ENCODE data around the gene TJP3.
"Not testable (repeated sequence)": the region's sequence is repeated elsewhere in the genome, so short reads cannot be mapped to it uniquely, and the experiment has no call there.

TJP3 gene

DNA sequence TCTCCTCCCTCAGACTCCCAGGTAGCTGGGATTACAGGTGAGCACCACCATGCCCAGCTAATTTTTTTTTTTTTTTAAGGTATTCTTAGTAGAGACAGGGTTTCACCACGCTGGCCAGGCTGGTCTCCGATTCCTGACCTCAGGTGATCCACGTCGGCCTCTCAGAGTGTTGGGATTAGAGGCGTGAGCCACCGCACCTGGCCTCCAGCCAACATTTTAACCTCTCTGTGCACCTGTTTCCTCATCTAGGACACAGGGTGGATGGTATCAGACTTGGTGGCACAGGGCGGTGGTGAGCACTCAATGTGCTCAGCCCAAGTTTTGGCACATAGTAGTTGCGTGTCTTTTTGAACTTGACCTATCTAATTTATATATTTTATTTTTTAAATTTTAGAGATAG lies 40.8 kb downstream of the TJP3 start:
- H3K4me3 ChIP-seq (ENCODE audit: low read length), result no peak overlapping the region
- no peak for TF ChIP-seq ZNF274 (IDR thresholded peaks at IDR 0.05; ENCODE audit: low read depth, low read length)

GRCh38 chr19:3750211-3750610 lies 42.0 kb downstream of the TJP3 start:
- TF ChIP-seq ZNF274 (IDR thresholded peaks at IDR 0.05; ENCODE audit: low read depth, low read length), result no peak
- H3K4me3 ChIP-seq (ENCODE audit: low read length), result no peak overlapping the region

GRCh38 chr19:3751236-3751635 lies 43.1 kb downstream of the TJP3 start:
- H3K4me3 ChIP-seq (ENCODE audit: low read length), result no peak overlapping the region
- TF ChIP-seq ZNF274 (IDR thresholded peaks at IDR 0.05; ENCODE audit: low read depth, low read length), result no peak

DNA sequence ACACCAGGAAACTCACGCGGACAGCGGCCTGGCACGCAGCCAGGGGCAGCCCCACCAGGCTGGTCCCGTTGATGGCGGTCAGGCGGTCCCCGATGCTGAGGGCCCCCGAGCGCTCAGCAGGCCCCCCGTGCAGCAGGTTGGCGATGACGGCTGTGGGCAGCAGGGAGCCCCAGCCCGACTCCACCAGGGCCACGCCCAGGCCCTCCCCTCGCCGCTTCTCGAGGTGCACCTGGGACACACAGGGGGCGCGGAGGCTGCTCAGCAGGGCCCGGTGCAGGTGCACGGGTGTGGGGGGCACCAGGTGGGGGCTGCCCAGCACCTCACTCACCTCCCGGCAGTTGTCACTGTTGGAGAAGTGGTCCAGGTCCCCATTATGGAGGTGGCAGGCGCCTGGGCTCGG lies 44.3 kb downstream of the TJP3 start:
- TF ChIP-seq ZNF274 (IDR thresholded peaks at IDR 0.05; ENCODE audit: low read depth, low read length), result no peak
- no peak overlapping the region for H3K4me3 ChIP-seq (ENCODE audit: low read length)

DNA sequence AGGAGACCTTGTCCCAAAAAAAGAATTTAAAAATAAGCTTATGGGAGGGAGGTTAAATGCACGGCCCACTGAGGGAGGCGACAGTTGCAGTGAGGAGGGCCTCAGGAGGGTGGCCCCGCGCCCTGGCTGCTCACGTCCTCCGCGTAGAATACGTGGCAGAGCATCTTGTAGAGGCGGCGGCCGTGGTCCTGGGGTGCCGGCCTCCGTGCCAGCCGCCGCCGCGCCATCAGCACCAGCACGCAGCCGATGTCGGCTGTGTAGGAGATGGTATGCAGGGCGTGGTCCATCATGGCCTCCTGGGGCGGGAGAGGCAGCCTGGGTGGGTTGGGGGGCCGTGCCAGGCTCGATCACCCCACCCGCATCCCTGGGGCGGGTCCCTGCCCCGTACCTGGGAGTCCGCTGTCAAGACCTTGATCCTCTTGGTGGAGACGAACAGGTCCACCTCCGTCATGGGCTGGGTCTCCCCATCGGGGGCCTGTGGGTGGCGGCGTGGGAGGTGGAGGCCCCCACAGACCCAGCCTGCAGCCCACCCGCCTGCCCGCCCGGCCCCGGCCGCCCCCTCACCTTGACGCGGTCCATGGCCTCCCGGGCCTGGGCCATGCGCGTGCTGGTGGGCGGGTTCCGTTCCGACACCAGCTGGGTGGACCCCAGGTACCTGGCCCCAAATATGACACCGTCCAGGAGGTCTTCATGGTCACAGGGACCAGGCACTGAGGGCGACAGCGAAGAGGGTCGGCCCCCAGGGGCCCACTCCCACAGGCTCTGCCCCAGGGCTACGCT lies 45.6 kb downstream of the TJP3 start:
- H3K4me3 ChIP-seq (ENCODE audit: low read length), result no peak overlapping the region
- TF ChIP-seq ZNF274 (IDR thresholded peaks at IDR 0.05; ENCODE audit: low read depth, low read length), result no peak

- not testable (repeated sequence) for H3K4me3 ChIP-seq (ENCODE audit: low read length)
These were observed 49.5 kb downstream of the TJP3 start for GRCh38 chr19:3757705-3758104.

DNA sequence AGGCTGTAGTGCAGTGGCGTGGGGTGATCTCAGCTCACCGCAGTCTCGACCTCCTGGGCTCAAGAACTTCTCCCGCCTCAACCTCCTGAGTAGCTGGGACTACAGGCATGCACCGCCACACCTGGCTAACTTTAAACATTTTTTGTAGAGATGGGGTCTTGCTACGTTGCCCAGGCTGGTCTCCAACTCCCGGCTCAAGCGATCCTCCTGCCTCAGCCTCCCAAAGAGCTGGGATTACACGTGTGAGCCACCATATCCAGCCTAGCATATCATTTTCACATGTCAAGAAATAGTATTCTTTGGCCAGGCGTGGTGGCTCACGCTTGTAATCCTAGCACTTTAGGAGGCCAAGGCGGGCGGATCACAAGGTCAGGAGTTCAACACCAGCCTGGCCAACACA lies 50.1 kb downstream of the TJP3 start:
- H3K4me3 ChIP-seq (ENCODE audit: low read length), result not testable (repeated sequence)

- H3K4me3 ChIP-seq (ENCODE audit: low read length), result no peak overlapping the region
- no peak for TF ChIP-seq ZNF274 (IDR thresholded peaks at IDR 0.05; ENCODE audit: low read depth, low read length)
These were observed 51.5 kb downstream of the TJP3 start for GRCh38 chr19:3759482-3760254.

- TF ChIP-seq ZNF274 (IDR thresholded peaks at IDR 0.05; ENCODE audit: low read depth, low read length), result no peak
- H3K4me3 ChIP-seq (ENCODE audit: low read length), result peak overlapping the region; percentile 96
These were observed 52.7 kb downstream of the TJP3 start for GRCh38 chr19:3760871-3761361.

- H3K4me3 ChIP-seq (ENCODE audit: low read length), result peak within 1 kb of the TSS; percentile 96
- no peak for TF ChIP-seq ZNF274 (IDR thresholded peaks at IDR 0.05; ENCODE audit: low read depth, low read length)
These were observed 53.4 kb downstream of the TJP3 start, which contains the start of gene APBA3 for GRCh38 chr19:3761382-3762129. Gene APBA3 (minus strand): TSS chr19:3761692. CDS start chr19:3760264, 1,428 bp downstream.

DNA sequence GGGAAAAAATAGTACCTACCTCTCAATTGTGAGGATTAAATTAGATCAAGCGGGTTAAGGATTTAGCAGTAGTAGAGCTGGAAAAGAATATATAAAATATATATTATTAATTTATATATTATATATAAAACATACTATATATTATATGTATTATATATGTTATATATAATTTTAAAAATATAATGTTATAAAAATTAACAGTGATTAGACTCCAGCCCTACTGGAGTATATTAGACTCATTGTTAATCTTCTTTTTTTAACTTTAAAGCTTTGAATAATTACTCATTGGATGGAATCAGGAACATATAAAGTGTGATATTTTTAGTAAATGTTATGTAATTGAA lies 53.9 kb downstream of the TJP3 start:
- H3K4me3 ChIP-seq (ENCODE audit: low read length), result no peak overlapping the region; the same call in 1 of the 2 replicates
- TF ChIP-seq ZNF274 (IDR thresholded peaks at IDR 0.05; ENCODE audit: low read depth, low read length), result no peak

GRCh38 chr19:3762501-3763459 lies 54.6 kb downstream of the TJP3 start, which contains the start of gene MRPL54:
Gene MRPL54 (plus strand): TSS chr19:3762682. CDS start chr19:3762701, 19 bp downstream.
- no peak for TF ChIP-seq ZNF274 (IDR thresholded peaks at IDR 0.05; ENCODE audit: low read depth, low read length)
- H3K4me3 ChIP-seq (ENCODE audit: low read length), result peak within 1 kb of the TSS; percentile 96

DNA sequence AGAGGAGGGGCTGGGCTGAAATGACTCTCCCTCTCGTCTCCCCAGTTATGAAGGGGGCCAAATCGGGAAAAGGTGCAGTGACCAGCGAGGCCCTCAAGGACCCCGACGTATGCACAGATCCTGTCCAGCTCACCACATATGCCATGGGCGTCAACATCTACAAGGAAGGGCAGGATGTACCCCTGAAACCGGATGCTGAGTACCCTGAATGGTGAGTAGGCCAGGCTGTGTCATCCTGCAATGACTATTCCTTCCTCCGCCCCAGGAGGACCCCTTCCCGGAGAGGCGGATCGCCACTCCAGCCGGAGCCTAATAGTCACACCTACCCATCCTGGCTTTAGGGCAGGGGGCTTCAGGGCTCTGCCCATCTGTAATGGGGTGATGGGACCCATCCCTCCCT lies 56.9 kb downstream of the TJP3 start:
- no peak for TF ChIP-seq ZNF274 (IDR thresholded peaks at IDR 0.05; ENCODE audit: low read depth, low read length)
- H3K4me3 ChIP-seq (ENCODE audit: low read length), result no peak overlapping the region

- H3K4me3 ChIP-seq (ENCODE audit: low read length), result not testable (repeated sequence)
These were observed 57.6 kb downstream of the TJP3 start for GRCh38 chr19:3765757-3766156.
